Measurements from ENCODE around the gene KDSR.
A peak's percentile ranks its signal among the peaks of the same experiment; 100 is the strongest.

Gene KDSR

GRCh38 chr18:63367053-63367953 is at the start of gene KDSR:
Gene KDSR (minus strand): TSS chr18:63367206. CDS start chr18:63367118, 88 bp downstream.
- peak; percentile 91 for DNase-seq

GRCh38 chr18:63412953-63413352 is 45.9 kb upstream of the KDSR start:
- no peak for DNase-seq

GRCh38 chr18:63410792-63411191 is 43.8 kb upstream of the KDSR start:
- no peak for DNase-seq

GRCh38 chr18:63409301-63409700 is 42.3 kb upstream of the KDSR start:
- DNase-seq: no peak

- DNase-seq: no peak
Observed at GRCh38 chr18:63407734-63408133, 40.7 kb upstream of the KDSR start.

GRCh38 chr18:63405986-63406385 is 39.0 kb upstream of the KDSR start:
- no peak for DNase-seq

GRCh38 chr18:63402246-63403162 is 35.5 kb upstream of the KDSR start:
- DNase-seq: no peak

- DNase-seq: no peak
Observed at GRCh38 chr18:63399300-63399699, 32.3 kb upstream of the KDSR start.

GRCh38 chr18:63397349-63397748 is 30.3 kb upstream of the KDSR start:
- no peak for DNase-seq

GRCh38 chr18:63395503-63395902 is 28.5 kb upstream of the KDSR start:
- no peak for DNase-seq

- DNase-seq: no peak
Observed at GRCh38 chr18:63394954-63395353, 27.9 kb upstream of the KDSR start.

- DNase-seq: no peak
Observed at GRCh38 chr18:63387861-63388260, 20.9 kb upstream of the KDSR start.

GRCh38 chr18:63382843-63383242 is 15.8 kb upstream of the KDSR start:
- no peak for DNase-seq

- no peak for DNase-seq
Observed at GRCh38 chr18:63379639-63379962, 12.6 kb upstream of the KDSR start.

GRCh38 chr18:63378919-63379638 is 12.1 kb upstream of the KDSR start:
- DNase-seq: no peak

GRCh38 chr18:63377275-63377980 is 10.4 kb upstream of the KDSR start:
- DNase-seq: no peak

GRCh38 chr18:63376538-63376937 is 9.5 kb upstream of the KDSR start:
- no peak for DNase-seq

- no peak for DNase-seq
Observed at GRCh38 chr18:63374540-63374939, 7.5 kb upstream of the KDSR start.

- DNase-seq: no peak
Observed at GRCh38 chr18:63373161-63373560, 6.2 kb upstream of the KDSR start.

GRCh38 chr18:63368611-63369010 is 1.6 kb upstream of the KDSR start:
- no peak for DNase-seq

- DNase-seq: peak; percentile 21
Observed at GRCh38 chr18:63366213-63367052, 573 bp downstream of the KDSR start.

GRCh38 chr18:63365876-63366212 is 1.2 kb downstream of the KDSR start:
- no peak for DNase-seq

Data from NCI-H2029 (cell line).